Measurements from ENCODE around the gene MINDY4B.

Gene MINDY4B

DNA sequence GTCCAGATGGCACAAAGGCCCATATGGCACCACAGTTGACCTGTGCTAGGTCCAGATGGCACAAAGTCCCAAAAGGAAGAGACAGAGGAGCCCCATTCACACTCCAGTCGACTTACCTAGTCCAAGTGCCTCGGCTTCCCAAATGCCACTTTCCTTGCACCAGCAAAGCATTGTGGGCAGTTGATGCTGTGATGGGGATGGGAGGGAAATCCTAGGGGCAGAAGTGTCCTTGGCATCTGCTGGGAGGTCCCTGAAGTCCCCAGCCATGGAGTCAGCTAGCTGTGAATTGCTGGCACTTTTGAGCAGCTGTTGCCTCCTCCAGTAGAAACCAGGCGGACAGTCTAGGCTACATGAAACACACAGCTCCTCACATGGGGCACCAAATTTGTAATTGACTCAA is 82.0 kb downstream of the MINDY4B start:
- H3K4me3 ChIP-seq (ENCODE audit: low read length) = no peak overlapping the region
- H4K20me1 ChIP-seq (ENCODE audit: control insufficient read depth, insufficient read depth, low read depth, low read length) = no peaks in the 10 kb centered on the region
- no peak for TF ChIP-seq EZH2phosphoT487 (IDR thresholded peaks at IDR 0.05; ENCODE audit: borderline replicate concordance, low read length)
- TF ChIP-seq, protein P1, sequence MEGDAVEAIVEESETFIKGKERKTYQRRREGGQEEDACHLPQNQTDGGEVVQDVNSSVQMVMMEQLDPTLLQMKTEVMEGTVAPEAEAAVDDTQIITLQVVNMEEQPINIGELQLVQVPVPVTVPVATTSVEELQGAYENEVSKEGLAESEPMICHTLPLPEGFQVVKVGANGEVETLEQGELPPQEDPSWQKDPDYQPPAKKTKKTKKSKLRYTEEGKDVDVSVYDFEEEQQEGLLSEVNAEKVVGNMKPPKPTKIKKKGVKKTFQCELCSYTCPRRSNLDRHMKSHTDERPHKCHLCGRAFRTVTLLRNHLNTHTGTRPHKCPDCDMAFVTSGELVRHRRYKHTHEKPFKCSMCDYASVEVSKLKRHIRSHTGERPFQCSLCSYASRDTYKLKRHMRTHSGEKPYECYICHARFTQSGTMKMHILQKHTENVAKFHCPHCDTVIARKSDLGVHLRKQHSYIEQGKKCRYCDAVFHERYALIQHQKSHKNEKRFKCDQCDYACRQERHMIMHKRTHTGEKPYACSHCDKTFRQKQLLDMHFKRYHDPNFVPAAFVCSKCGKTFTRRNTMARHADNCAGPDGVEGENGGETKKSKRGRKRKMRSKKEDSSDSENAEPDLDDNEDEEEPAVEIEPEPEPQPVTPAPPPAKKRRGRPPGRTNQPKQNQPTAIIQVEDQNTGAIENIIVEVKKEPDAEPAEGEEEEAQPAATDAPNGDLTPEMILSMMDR (IDR thresholded peaks at IDR 0.05; ENCODE audit: low read depth, low read length, poor library complexity, severe bottlenecking) = no peak
- H3F3A ChIP-seq (ENCODE audit: control insufficient read depth, insufficient read depth) = no peaks in the 10 kb centered on the region
- H3K4me2 ChIP-seq (ENCODE audit: low read length) = no peak overlapping the region
- H3K4me1 ChIP-seq (ENCODE audit: control insufficient read depth, low read length) = no peaks in the 10 kb centered on the region
- no peaks in the 10 kb centered on the region for H3K79me2 ChIP-seq (ENCODE audit: control insufficient read depth, low read length)
- H3K9me2 ChIP-seq (replicated peaks; ENCODE audit: control insufficient read depth, low read length) = no peaks in the 10 kb centered on the region
- H3K27ac ChIP-seq (ENCODE audit: low read depth, low read length) = no peak overlapping the region
- no peaks in the 10 kb centered on the region for H3K36me3 ChIP-seq (ENCODE audit: control insufficient read depth, low read length)
- H3K27me3 ChIP-seq (ENCODE audit: control insufficient read depth, low read length) = peaks cover 4% of the 10 kb centered on the region; the same call in 1 of the 2 replicates
- H3K9me3 ChIP-seq (ENCODE audit: control insufficient read depth, insufficient read depth, low read length) = no peaks in the 10 kb centered on the region

DNA sequence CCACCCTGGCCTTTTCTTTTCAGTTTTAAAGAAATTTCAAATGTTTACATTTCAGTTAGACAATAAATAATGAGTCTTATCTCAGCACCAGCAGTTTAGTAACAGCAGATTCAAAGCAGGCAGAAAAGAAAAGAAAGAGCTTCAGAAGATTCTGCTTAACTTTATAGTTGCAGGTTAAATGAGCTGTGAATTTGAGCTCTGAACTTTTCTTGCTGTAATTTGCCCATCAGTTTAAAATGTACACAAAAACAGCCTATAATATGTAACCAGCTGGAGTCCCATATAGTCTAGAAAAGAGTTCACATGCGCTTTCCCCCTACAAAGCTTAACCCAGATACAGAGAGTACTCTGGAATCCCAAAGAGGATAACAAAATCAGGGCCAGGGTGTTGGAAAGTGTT is 82.6 kb downstream of the MINDY4B start:
- Histone ChIP-seq H3K27ac (ENCODE audit: low read depth, low read length) (no peak overlapping the region), H3K4me2 (ENCODE audit: low read length) (no peak overlapping the region), H3K4me3 (ENCODE audit: low read length) (no peak overlapping the region), H3K27me3 (ENCODE audit: control insufficient read depth, low read length) (no peaks in the 10 kb centered on the region), H3K79me2 (ENCODE audit: control insufficient read depth, low read length) (no peaks in the 10 kb centered on the region), H4K20me1 (ENCODE audit: control insufficient read depth, insufficient read depth, low read depth, low read length) (no peaks in the 10 kb centered on the region), H3K4me1 (ENCODE audit: control insufficient read depth, low read length) (no peaks in the 10 kb centered on the region), H3K36me3 (ENCODE audit: control insufficient read depth, low read length) (no peaks in the 10 kb centered on the region), H3K9me3 (ENCODE audit: control insufficient read depth, insufficient read depth, low read length) (no peaks in the 10 kb centered on the region), H3F3A (ENCODE audit: control insufficient read depth, insufficient read depth) (no peaks in the 10 kb centered on the region), H3K9me2 (replicated peaks; ENCODE audit: control insufficient read depth, low read length) (no peaks in the 10 kb centered on the region)
- TF ChIP-seq EZH2phosphoT487 (IDR thresholded peaks at IDR 0.05; ENCODE audit: borderline replicate concordance, low read length) = no peak
- TF ChIP-seq, protein P1 (IDR thresholded peaks at IDR 0.05; ENCODE audit: low read depth, low read length, poor library complexity, severe bottlenecking) = no peak
